GM18498 (cell line): ENCODE measurements around the gene PPARG.
"Not testable (repeated sequence)": the region's sequence is repeated elsewhere in the genome, so short reads cannot be mapped to it uniquely, and the experiment has no call there.

Experiments used
- ATAC-seq: cut with Tn5 transposase; IDR thresholded peaks from one replicate; pipeline ENCODE4 v1.9.1; 2021; ENCODE audit warnings: mild to moderate bottlenecking, moderate library complexity; ENCODE audit not compliant: unreplicated experiment

The PPARG gene

GRCh38 chr3:12372741-12373280 lies 83.9 kb downstream of the PPARG start:
- no peak for ATAC-seq

- ATAC-seq = no peak
Observed at GRCh38 chr3:12375572-12375971, 86.7 kb downstream of the PPARG start.

- ATAC-seq = no peak
Observed at GRCh38 chr3:12379640-12380429, 91.0 kb downstream of the PPARG start.

GRCh38 chr3:12380461-12380860 lies 91.6 kb downstream of the PPARG start:
- ATAC-seq = no peak

- ATAC-seq = no peak
Observed at GRCh38 chr3:12381199-12381598, 92.3 kb downstream of the PPARG start.

- no peak for ATAC-seq
Observed at GRCh38 chr3:12383218-12383617, 94.3 kb downstream of the PPARG start.

- no peak for ATAC-seq
Observed at GRCh38 chr3:12384451-12385233, 95.8 kb downstream of the PPARG start.

- ATAC-seq = not testable (repeated sequence)
Observed at GRCh38 chr3:12386514-12387291, 97.8 kb downstream of the PPARG start.

GRCh38 chr3:12388185-12388584 lies 99.3 kb downstream of the PPARG start:
- ATAC-seq = peak; percentile 54

GRCh38 chr3:12392101-12392878 lies 103.4 kb downstream of the PPARG start:
- no peak for ATAC-seq

GRCh38 chr3:12393894-12394293 lies 105.0 kb downstream of the PPARG start:
- no peak for ATAC-seq

GRCh38 chr3:12394569-12395271 lies 105.8 kb downstream of the PPARG start:
- peak; percentile 27 for ATAC-seq

- peak; percentile 97 for ATAC-seq
Observed at GRCh38 chr3:12395349-12396012, 106.6 kb downstream of the PPARG start.

GRCh38 chr3:12396471-12396870 lies 107.6 kb downstream of the PPARG start:
- ATAC-seq = no peak

GRCh38 chr3:12399226-12399625 lies 110.4 kb downstream of the PPARG start:
- no peak for ATAC-seq

GRCh38 chr3:12400616-12401194 lies 111.8 kb downstream of the PPARG start:
- no peak for ATAC-seq

GRCh38 chr3:12401208-12401607 lies 112.3 kb downstream of the PPARG start:
- ATAC-seq = no peak

- no peak for ATAC-seq
Observed at GRCh38 chr3:12405432-12406272, 116.8 kb downstream of the PPARG start.
